ENCODE data around the gene MARK3.

DNA sequence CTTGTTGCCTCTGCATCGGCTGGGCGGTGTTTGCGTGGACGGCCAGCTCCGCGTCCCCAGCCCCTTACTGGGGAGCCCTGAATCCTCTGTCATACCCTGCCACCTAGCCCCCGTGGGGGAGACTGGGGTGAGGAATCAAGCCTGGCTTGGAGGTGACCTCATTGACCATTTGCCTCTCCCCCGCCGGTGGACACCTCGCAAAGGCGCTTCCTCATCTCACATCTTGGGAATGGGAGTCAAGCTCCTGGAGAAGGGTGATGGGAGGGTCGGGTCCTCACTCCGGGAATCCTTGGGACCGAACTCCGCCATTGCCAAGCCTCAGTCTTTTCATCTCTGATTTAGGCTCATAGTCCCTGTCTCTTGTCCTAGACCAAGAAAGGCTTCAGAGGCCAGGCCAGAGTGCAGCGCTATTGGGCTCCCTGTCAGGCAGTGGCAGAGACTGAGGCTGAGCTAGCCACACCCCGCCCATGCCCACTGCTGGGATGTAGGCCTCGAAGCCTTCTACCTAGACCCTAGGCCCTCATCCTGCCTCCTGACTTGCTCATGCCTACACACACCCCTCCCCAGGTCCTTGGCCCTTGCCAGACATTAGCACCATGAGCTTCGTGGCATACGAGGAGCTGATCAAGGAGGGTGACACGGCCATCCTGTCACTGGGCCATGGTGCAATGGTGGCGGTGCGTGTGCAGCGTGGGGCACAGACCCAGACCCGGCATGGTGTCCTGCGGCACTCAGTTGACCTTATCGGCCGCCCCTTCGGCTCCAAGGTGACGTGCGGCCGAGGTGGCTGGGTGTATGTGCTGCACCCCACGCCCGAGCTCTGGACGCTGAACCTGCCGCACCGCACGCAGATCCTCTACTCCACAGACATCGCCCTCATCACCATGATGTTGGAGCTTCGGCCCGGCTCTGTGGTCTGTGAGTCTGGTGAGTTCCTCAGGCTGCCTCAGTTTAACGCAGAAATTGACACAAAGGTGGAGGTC, 144.5 kb downstream of the MARK3 start:
- TF ChIP-seq, protein P1, sequence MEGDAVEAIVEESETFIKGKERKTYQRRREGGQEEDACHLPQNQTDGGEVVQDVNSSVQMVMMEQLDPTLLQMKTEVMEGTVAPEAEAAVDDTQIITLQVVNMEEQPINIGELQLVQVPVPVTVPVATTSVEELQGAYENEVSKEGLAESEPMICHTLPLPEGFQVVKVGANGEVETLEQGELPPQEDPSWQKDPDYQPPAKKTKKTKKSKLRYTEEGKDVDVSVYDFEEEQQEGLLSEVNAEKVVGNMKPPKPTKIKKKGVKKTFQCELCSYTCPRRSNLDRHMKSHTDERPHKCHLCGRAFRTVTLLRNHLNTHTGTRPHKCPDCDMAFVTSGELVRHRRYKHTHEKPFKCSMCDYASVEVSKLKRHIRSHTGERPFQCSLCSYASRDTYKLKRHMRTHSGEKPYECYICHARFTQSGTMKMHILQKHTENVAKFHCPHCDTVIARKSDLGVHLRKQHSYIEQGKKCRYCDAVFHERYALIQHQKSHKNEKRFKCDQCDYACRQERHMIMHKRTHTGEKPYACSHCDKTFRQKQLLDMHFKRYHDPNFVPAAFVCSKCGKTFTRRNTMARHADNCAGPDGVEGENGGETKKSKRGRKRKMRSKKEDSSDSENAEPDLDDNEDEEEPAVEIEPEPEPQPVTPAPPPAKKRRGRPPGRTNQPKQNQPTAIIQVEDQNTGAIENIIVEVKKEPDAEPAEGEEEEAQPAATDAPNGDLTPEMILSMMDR (IDR thresholded peaks at IDR 0.05) = no peak
- TF ChIP-seq POLR2A (IDR thresholded peaks at IDR 0.05) = no peak
